SH-SY5Y (cell line): ENCODE results near the gene HOXA7.

Experiments used
- GATA2 ChIP-seq: IDR thresholded peaks from 2 replicates; pipeline ENCODE4 v1.6.1; 2011; ENCODE audit warnings: mild to moderate bottlenecking, low read depth, low read length
- GATA3 ChIP-seq: IDR thresholded peaks from 2 replicates; pipeline ENCODE4 v1.6.1; 2011; ENCODE audit warnings: low read depth, mild to moderate bottlenecking, low read length, moderate library complexity

Gene HOXA7

DNA sequence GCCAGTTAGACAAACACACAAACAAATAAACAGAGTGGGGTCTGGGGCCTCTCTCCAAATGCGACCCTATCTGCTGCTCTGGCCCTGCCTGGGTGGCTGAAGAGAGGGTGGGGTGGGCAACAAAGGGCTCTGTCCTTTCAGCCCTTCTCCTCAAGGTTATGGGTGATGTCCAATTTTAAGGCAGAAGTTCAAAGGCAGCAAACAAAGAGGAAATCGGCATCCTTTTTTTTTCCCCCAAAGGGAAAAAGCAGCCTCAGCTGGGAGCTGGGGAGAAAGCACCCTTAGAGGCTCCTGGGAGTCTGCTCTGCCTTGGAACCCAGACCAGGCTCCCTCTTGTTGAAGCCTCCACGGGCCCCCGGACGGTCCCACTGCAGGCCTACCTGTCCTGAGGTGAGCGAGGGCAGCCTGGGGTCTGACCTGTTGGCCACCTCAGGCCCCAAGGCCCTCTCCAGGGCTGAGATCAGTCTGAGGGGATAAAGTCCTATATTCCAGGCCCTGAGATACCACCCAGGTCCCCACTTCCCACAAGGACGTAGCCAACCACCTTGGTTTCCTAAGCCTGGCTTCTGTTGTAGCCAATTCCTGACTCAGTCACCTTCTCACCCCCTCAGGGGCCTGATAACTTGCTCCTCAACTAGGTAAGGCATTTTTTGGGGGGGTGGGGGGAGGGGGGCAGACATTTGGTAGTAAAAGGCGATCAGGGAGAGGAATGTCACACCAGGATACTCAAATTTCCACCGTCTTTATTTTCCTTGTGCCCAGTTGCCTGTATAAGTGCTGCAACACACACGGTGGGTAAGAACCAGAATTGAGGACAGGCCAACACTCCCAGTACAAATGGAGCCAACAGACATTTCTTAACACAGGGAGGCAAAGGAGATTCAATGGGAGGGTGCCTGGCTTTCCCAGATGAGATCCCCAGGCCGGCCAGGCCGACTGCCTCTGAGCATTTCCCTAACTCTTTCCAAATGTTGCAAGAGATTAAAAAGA is 24.3 kb upstream of the HOXA7 start:
- TF ChIP-seq GATA2 = no peak

DNA sequence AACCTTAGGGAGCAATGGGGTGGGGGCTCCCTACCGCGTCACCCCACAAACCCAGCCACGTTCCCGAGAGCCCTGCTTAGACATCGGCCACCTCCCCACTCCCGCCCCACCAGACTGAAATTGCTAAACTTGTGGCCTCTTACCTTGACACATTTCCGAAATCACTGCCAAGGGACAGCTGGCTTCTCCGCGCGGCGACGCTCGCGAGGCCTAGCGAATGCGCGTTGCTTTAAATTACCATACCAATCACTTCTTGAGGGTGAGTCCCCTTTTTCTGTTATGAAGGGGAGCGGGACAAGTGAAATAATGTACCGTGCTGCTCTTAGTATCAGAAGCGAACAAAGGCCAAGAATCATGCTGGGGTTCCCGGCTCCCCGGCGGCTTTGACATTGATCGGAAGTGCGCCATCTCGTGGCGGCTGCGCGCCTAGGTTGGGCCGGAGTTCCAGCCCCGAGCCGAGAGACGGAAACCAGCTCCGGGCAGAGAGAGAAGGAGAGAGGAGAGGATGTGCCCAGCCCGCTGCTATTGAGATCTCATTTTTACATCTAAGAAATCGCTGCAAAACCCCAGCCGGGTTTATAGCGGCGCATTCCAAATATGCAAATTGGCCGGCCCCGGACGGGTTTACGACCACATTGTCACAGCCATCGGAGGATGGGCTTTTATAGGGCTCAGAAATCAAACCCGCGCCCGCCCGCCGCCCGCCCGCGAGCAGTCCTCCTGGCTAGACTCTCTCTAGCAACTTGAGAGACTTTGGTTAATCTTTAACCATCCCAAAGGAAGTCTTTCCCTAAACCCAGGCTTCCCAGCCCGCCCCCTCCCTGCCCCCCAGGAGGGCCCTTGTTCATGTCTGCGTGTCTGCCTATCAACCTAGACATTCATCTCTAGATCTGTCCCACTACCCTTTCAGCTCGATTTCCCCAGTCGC is 23.3 kb upstream of the HOXA7 start:
- TF ChIP-seq GATA2 = no peak
- TF ChIP-seq GATA3 = no peak

DNA sequence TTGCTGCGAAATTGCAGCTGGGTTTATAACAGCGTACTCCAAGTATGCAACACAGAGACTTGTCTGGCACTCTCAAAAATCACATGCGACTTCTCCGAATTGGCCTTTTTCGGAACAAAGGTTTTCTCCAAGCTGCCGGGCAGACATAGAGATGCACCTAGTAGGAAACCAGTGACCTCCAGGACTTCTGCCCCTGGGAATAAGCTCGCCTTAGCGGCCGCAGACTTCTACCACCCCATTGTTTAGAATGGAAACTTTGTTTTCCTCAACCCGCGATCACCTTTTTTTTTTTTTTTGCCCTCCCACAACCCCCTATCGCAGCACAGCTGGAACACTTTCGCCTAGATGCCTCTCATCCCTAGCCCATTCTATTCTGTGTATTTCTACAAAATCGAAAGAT is 22.6 kb upstream of the HOXA7 start:
- TF ChIP-seq GATA2 = no peak

DNA sequence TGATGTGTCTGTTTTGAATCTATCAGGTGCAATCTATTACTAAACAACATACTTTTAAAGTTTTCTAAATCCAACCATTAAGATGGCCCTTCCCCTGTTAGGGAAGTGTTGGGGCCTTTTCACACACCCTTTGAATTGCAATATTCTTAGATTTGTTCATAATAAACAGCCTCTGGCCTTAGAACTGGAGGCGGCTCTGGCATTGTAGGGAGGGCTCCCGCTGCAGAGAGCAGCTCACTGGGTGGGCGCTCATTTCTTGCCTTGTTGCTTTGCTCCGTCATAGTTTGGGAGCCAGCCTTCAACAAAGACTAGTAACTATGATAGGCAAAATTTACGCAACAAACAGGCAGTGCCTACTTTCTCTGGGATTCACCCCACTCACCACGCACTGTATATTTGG is 21.9 kb upstream of the HOXA7 start:
- no peak for TF ChIP-seq GATA3
- no peak for TF ChIP-seq GATA2

DNA sequence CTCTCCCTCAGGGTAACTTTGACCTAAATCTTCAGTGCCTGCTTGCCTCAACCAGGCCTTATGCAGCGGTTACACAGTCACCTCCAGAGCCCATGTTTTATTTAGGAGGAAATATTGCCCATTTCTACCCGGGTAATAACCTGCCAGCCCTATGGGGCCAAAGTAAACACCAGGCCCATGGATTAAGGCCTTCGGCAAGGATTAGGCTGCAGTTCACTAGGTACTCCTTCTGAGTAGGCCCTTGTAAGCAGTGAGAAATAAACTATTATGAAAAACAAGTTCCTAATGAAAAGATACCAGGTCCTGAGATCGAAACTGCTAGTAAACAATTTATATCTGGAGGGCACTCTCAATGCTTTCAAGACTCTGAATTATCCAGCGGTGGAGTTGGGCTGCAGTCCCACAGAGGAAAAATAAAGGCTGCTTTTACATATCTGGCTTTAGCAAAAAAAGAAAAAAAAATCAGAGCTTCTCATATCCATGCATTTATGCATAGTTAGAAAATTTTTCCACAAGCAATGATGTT is 21.4 kb upstream of the HOXA7 start:
- TF ChIP-seq GATA3 (no peak), GATA2 (no peak)

DNA sequence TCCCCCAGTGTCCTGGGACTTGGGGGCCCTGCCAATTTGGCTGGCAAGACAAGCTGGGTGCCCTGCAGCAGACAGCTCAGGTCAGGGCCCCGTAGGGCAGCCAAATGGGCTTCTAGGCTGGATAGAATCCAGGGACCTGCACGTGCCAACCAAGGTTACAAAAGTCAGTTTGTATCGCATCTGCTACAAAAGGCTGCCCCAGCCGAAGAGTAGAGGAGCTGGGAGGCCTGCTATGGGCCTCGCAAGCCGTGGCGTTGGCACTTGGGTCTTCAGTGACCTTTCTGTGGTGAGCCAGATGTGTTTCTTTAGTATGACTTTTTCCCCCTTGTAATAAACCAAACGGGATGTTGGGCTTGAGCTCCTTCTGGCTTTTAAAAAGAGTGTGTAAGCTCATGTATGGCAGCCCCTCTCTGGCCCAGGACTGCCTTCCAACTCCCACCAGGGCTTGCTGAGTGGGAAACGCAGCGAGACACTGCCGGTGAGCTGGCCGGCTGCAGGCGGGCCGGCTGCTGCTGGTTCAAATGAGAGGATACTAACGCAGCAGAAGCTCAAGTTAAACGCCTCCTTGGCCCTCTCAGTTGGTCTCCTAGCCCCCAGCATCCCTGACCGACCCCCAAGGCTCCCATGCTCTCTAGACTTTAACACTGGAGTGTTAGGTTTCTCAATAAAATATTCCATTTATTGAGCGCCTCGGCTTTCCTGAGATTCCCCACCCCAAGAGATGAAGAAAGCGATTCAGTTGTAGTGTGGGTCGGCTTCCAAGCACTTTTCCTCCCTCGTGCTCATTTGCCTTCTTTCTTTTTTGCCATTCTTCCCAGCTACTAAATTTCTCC is 20.7 kb upstream of the HOXA7 start:
- no peak for TF ChIP-seq GATA3
- no peak for TF ChIP-seq GATA2

DNA sequence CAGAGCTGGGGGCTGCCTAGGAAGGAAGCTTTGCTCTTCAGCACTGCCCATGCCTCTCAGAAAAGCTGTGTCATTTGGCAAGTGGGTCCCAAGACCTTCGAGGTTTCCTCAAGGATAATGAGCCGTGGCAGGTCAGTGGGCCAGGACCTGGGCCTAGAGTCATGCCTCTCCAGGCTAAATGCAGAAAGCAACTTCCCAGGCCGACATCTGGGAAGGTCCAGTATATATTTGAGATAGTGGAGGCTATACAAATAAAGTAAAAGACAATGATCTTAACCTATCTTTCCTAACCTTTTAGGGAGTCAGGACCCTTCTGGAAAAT is 20.0 kb upstream of the HOXA7 start:
- TF ChIP-seq GATA3 (no peak), GATA2 (no peak)

DNA sequence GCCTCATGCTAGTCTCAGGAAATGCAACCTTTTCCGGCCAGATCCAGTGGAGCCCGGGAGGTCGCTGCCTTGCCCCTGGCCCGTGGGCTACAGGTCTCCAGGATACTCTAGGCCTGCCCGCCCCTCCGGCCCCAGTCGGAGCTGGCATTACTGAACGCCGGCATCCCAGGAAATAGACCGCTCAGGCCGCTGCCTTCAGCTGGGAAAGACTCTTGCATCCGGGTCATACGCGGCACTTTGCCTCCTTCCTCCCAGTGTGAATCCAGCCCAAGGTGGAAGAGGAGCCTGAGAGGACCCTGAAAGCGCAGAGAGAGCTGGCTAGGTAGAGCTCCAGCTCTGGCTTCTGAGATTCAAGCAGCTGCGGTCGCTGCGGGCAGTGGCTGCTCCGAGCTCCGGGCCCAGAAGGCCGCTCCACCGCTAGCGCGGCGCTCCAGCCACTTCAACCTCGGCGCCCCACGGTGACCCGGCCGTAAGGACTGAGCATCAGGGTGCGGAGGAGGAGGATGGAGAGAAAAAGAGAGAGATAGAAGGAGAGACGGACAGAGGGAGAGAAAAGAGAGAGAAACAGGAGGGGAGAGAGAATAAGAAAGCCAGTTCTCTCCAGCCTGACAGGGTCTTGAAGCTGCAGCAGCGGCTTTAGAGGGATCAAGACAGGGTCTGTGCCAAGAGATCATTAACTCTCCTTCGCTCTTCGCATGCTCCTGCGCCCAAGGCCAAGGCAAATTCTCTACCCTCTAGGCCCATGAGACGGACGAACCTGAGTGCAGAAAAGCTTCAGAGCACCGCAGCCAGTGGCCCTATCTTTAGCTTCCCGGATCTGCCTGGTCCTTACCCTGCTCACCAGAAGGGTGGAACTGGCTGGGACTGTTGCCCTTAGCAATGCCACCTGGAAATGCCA is 19.4 kb upstream of the HOXA7 start:
- TF ChIP-seq GATA3 (no peak), GATA2 (no peak)

DNA sequence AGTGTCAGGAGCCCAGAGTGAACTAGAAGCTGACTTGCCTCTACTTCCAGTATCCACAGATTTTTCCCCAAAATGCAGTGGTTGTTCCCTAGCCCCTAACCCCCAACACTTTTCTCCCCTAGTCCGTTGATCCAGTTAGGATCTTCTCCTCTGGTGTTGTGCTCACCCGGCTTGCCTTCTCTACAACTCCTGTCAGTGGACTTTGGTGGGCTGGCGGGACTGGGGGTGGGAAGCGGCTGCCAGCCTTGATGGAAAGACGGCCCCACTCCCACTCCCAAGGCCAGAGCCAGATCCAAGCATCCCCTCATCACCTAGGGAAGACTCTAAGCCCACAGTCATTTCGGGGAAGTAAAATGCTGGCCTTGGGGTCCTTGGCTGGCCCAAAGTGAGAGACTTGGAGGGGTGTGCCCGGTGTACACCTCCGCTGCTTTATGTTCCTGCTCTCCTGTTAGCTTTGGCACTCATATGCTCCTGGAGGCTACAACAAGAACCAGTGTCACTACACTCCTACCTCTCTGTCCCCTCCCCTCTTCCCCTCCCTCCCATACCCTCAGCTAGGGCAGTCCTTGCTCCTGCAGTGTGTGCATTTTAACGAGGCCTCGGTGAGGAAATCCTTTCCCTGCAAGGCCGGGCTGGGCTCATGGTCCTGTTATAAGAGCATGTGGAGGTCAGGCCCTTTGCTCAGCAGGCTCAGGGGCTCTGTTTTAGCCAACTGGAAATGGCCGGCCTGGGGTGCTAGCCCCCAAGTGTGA is 18.6 kb upstream of the HOXA7 start:
- TF ChIP-seq GATA2 (no peak), GATA3 (no peak)

DNA sequence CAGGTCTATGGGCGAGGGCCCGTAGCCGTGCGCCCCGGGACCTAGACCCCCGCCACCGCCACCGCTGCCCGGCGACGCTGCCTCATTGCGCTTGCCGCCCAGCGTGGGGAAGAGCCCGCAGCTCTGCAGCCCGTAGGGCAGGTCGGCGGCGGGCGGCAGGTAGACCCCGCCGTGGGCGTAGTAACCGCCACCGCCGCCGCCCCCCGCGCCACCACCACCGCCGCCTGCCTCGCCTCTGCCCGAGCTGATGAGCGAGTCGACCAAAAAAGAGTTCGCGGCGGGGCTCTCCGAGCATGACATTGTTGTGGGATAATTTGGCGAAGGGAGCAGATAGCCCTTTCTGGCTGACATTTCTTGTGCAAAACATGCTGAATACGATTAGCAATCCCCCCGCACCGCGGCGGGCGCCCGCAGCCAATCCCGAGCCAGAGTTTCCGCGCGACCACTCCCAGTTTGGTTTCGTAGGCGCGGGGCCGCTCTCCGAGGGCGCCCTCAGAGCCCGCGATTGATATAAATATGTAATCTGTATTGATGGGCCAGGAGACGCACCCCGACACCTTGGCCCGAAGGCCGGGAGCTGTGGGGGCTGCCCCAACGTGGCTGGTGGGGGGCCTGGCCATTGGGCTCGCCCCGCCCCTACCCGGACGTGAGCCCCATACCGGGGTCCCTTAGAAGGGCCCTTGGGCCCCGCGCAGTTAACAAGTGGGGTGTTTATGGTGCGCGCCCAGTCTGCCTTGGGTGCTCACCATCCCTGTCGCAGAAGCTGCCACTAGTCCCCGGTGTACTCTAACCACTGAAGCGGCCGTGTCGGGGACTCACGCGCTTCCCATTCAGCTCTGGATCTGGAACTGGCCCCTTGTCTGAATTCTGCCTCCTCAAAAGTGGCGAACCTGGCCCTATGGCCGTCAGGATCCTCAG is 17.7 kb upstream of the HOXA7 start, which contains the start of gene HOXA10:
Gene HOXA10 (minus strand): TSS at position 365 of the 918 bp plus-strand sequence. CDS start 14 bp downstream, at position 351.
- TF ChIP-seq GATA2 (no peak), GATA3 (no peak)

DNA sequence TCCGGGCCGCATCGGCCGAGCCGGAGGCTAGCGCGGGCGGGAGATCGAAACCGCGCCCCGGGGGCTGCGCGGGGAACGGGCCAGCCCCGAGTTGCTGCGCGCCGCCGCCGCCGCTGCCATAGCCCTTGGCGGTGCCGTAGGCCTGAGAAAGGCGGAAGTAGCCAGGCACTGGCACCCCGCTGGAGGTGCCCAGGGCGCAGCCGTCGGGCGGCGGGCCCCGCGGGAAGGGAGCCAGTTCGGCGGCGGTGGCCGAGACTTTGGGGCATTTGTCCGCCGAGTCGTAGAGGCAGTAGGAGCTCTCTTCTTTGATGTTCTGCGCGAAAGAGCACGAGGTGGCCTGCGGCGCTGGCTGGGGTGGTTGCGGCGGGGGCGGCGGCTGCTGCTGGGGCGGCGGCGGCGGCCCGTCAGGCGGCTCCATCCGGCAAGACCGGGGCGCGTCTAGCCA is 17.1 kb upstream of the HOXA7 start:
- TF ChIP-seq GATA2 (no peak), GATA3 (no peak)
